Urothelium cell line (cell line): ENCODE results near the gene NUAK1.
"Not testable (repeated sequence)": the region's sequence is repeated elsewhere in the genome, so short reads cannot be mapped to it uniquely, and the experiment has no call there.

Experiments
- DNase-seq: peaks from one replicate; pipeline ENCODE4 v3.0.0; 2011; ENCODE audit warnings: low spot score, mixed read lengths
- FAIRE-seq: peaks from 2 replicates; lab custom pipeline; 2011; peaks lifted over from hg19 to GRCh38; lab: Jason Lieb, UNC

NUAK1 gene

GRCh38 chr12:106149096-106149784 is 10.5 kb upstream of the NUAK1 start:
- DNase-seq = no peak
- no peak for FAIRE-seq

DNA sequence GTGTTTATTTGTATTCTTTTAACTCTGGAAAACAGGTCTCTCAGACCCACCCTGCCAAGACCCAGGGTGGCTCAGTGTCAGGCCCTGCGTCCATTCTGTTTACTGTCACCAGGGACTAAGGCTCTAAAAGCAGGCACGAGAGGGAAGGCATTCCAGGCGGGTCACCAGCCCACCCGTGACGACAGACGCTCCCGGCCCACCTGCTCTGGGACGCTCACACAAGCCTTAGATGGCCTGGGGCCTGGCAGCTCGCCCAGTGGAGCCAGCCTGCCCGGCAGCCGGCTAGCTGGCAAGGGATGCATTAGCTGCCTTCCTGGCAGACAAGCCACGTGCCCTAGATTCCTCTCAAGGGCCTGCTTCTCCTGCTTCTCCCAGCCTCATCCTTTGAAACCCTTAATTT is 9.2 kb upstream of the NUAK1 start:
- no peak for FAIRE-seq
- DNase-seq = no peak

GRCh38 chr12:106146987-106147386 is 8.2 kb upstream of the NUAK1 start:
- DNase-seq (no peak), FAIRE-seq (no peak)

- FAIRE-seq (no peak), DNase-seq (no peak)
These were observed 7.0 kb upstream of the NUAK1 start for GRCh38 chr12:106145539-106146447.

DNA sequence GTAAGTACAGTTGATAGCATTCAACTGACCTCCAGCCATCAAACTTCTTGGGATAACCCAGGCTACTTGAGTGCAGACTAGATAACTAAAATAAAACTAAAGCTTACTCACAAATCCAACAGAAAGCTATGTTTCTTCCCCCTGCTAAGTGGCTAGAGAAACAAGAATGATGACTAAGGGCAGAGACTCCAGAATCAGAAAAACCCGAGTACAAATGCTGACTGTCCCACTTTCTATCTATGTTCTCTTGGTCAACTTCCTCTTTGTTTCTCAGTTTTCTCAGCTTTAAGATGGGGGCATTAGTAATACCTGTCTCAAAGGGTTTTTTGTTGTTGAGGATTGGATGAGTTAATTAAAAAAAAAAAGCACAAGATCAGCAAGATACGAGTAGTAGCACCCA is 6.1 kb upstream of the NUAK1 start:
- no peak for FAIRE-seq
- DNase-seq = no peak

DNA sequence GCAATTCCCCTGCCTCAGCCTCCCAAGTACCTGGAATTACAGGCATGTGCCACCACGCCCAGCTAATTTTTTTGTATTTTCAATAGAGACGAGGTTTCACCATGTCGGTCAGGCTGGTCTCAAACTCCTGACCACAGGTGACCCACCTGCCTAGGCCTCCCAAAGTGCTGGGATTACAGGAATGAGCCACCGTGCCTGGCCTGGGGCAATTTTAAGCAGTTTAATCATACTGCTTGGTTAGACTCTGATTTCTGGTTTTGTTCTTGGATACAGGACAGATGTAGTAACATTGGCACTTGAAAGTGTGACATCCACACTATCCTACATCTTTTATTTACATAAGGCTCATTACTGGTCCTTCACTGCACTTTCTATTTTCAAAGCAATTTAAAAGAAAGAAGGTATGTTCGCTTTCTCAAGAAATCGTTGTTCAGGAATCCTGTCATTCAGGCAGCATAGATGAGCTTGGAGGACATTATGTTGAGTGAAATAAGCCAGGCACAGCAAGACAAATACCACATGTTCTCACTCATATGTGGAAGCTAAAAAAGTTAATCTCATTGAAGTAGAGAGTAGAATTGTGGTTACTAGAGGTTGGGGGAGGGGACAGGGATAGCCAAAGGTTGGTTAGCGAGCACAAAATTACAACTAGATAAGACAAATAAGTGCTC is 4.0 kb upstream of the NUAK1 start:
- no peak for FAIRE-seq

DNA sequence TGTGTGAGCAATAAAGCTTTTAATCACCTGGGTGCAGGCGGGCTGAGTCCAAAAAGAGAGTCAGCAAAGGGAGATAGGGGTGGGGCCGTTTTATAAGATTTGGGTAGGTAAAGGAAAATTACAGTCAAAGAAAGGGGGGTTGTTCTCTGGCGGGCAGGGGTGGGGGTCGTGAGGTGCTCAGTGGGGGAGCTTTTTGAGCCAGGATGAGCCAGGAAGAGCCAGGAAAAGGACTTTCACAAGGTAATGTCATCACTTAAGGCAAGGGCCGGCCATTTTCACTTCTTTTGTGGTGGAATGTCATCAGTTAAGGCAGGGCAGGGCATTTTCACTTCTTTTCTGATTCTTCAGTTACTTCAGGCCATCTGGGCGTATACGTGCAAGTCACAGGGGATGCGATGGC is 3.2 kb upstream of the NUAK1 start:
- not testable (repeated sequence) for DNase-seq, FAIRE-seq

More for the DNA sequence above, 4.0 kb upstream of the NUAK1 start:
- no peak for DNase-seq

DNA sequence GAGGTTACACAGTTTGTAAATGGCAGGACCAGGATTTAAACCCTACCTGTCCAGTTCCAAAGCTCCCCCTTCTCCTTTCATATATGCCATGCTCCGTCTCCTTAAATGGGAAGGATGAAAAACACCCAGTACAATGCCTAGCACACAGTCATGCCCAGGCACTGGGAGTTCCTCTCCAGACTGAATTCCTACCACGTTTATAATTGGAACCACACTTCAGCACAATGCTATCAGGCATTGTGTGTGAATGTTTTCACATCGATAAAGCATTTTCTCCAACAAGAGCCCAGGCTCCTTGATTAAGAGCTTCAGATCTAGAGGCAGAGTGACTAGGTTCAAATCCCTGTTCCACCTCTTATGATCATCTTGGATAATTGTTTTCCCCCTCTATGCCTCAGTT is 2.7 kb upstream of the NUAK1 start:
- FAIRE-seq (no peak), DNase-seq (no peak)

GRCh38 chr12:106141003-106141402 is 2.2 kb upstream of the NUAK1 start:
- no peak for FAIRE-seq

DNA sequence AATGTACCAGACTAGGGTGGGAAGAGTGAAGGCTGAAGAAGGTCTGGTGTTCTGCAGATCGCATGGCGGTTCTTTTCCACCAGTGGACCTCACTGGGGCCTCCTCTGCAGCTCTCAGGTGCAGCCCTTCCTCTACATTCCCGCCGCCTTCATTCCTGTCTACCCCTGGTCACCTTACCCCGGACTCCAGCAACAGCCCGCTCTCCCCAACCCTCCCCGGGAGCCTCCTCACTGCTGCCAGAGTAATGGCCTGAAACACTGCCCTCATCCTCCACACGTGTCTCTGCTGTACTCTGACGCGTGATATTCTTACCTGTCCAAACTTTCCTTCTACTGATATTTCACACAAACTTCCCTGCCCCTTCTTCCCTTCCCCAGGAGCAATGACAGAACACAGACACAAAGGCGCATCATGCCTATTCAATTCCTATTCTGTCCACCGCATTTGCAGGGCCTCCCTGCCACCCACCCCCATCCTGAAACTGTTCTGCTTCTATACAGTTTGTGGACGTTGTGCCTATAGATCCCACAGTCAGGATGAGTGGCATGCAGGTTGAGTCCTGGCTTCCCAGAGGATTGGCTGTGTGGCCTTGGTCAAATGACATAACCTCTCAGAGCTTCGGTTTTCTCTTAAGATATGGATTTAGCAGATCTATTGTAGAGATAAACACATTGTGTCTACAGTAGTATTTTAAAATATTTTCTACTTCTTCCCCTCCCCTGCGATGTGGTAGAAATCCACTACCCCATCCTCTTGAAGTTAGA is 1.7 kb upstream of the NUAK1 start:
- no peak for DNase-seq
- no peak for FAIRE-seq

More at GRCh38 chr12:106141003-106141402, 2.2 kb upstream of the NUAK1 start:
- DNase-seq = no peak

- FAIRE-seq (no peak), DNase-seq (peak; percentile 79)
These were observed 843 bp upstream of the NUAK1 start for GRCh38 chr12:106139422-106140171.

GRCh38 chr12:106138357-106138632 is 459 bp downstream of the NUAK1 start:
- no peak for FAIRE-seq
- no peak for DNase-seq

DNA sequence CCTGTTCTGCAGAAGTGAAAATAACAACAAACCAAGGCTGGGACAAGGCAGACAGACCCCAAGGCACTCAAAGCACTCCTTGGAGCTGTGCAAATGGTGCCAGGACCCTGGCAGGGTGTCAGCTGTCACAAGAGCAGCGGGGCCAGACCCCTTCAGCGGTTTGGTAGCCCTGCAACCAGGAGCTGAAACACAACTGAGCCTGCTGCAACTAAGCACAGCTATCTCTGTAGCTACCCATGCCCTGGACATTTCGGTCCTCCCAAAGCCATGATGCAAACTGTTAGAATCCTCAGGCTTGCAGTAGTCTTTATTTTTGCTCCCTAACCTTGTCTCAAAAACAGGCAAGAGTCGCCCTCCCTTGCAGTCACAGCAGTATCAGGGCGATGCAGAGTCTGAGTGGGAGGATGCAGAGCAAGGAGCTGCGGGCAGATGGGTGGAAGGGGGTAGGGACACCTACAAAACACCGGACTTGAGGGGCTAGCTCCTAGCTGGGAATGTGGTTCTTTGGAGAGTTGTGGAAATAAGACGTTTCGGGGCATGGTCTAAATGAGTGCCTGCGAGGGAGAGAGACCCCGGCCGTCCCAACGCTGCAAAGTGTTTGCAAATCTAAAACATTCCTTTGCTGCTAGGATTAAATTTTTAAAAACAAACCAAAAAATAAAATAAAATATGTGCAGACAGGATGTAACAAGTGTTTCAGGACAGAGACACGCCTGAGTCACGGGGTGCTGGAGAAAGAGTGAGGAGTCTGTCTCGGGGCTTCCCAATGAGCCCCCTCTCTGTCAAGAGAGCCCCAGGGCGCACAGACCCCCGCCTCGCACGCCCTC is 1.0 kb downstream of the NUAK1 start:
- DNase-seq = no peak
- no peak for FAIRE-seq

GRCh38 chr12:106136263-106136662 is 2.5 kb downstream of the NUAK1 start:
- peak; percentile 60 for DNase-seq
- FAIRE-seq = no peak

DNA sequence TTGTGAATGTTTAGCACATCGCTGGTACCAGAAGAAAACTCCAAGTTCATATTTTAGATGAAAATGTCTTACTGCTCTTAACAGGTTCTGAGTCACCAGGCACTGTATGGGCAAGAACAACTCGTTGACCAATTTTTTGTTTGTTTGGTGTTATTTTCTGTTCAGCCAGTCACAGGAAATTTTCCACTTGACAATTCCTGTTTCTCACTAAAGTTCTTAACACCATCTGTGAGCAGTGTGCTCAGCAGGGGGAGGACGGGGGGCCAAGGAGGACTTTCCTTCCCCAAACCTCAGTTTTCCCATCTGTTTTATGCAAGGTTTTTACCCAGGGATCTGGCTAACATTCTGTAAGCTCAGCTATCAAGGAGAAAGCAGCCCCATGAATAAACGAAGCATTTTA is 3.0 kb downstream of the NUAK1 start:
- FAIRE-seq (no peak), DNase-seq (no peak)

DNA sequence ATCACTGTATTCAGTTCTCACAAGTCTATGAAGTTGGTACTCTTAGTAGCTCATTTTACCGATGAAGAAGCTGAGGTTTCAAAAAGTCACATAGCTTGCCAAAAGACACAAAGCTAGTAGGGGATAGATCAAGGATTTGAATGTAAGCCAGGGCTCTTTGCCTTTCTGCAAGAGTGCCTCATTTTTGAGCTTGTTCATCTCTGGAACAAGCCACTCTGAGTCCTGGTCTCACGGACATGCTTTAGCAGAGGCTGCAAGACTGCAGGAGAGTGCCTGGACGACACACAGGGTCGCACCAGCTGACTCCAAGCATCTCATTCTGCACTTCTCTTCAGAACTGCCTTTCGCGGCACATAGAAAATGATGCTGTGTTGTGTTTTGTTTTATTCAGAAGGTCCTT is 3.7 kb downstream of the NUAK1 start:
- no peak for FAIRE-seq

DNA sequence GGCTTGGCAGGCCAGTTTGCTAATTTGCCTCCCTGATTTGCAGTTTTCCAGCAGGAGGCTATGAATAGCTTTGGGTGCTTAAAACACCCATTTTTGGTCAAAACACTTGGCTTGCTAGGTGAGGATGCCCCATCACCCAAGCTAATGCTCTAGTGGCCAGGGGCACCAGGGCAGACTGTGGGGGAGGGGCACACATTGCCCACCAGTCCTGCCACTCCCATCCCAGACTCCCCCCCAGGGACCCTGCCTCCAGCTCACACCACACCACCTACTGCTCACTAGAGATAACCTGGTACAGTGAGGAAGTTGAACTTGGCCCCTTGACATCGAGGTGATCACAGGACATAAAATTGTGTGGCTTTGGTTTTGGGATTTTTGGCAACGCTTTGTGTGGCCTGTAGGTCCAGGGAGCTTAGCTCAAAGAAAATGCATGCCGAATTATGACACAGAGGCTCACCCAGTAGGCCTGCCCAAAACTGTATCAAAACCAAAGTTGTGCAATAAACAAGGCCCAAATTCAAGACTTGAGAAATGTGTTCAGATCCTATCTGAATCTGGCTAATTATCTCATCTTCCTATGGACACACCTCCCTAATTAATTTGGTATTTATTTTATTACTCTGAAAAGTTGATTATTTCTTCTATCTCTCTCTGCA is 4.3 kb downstream of the NUAK1 start:
- DNase-seq (no peak), FAIRE-seq (no peak)

More for the DNA sequence above, 3.7 kb downstream of the NUAK1 start:
- no peak for DNase-seq

DNA sequence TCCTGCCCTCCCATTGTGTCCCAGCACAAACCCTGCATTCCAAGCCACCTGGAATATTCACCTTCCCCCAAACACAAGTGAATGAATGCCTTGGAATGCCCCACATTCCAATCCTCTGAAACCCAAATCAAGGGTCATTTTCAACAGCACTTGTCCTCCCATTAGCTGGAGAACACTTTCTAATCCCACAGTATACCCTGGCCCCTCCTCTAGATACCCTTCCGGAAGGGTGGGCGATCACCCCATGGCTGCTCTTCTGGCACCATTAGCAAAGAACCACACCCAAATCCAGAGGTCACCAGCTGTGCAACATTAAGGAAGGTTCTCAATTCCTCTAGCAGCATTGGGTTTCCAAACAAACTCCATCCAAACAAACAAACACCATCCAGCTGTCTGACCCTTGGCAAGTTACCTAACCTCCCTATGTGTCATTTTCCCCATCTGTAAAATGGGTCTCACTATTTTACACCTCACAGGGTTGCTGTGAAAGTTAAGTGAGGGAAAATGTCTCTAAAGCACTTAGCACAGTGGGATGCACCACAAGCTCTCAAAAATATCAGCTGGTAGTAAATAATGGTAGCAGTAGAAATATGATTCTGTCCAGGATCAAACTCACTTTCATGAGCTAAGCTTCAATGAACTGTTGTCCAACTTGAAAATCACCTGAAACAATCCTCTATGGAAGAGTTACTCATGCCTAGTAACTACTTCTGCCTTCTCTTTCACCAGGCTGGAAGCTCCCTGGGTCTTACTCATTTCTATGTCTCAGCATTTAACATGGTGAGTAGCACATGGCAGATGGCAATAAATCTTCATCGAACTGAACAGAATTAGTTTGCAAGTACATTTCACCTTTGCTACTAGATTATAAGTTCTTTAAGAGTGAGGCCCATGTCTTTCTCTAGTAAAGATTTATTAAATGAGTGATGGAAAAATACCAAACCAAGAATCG is 5.3 kb downstream of the NUAK1 start:
- FAIRE-seq (no peak), DNase-seq (peak; percentile 47)
